Measurements from ENCODE around the gene CYB561A3. TPM values are rescaled to one million over a fixed set of nuclear protein-coding genes. Genes with fewer than 3 reads are reported as not detected.

Gene CYB561A3
- total RNA-seq, 1 experiment from 2014 or later = 96.9 TPM

DNA sequence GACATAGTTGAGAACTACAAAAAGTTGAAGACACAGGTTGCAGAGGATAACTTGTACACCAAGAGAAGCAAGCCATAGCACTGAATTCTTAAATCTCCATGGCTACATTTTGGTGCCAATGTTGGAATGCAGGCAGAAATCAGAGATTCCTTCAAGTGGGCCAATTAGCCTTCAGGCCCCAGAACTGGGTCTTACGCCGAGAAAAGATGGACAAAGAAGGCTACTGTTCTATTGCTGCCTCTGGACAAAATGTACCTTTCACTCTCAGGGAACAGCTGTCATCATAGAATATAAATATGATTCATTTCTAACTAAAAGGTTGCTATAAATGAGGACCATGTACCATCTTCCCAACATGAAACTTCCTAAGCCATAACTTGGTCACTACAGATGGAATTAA lies 44.4 kb upstream of the CYB561A3 start:
- no peak overlapping the region for H3K4me3 ChIP-seq
- ChIA-PET CTCF (no interaction called here), POLR2A (ENCODE audit: unreplicated experiment) (no interaction called here)
- no peak overlapping the region for H3K4me2 ChIP-seq
- H3F3A ChIP-seq (ENCODE audit: insufficient read depth, low read depth) = peaks cover 33% of the 10 kb centered on the region; the same call in 1 of the 2 replicates
- H3K9me3 ChIP-seq (ENCODE audit: insufficient read depth, low read depth) = no peaks in the 10 kb centered on the region
- H2AFZ ChIP-seq = no peak overlapping the region
- H3K79me2 ChIP-seq (ENCODE audit: low read depth) = no peaks in the 10 kb centered on the region
- TF ChIP-seq EZH2 (IDR thresholded peaks at IDR 0.05; ENCODE audit: low read depth) = no peak
- TF ChIP-seq, protein P1, sequence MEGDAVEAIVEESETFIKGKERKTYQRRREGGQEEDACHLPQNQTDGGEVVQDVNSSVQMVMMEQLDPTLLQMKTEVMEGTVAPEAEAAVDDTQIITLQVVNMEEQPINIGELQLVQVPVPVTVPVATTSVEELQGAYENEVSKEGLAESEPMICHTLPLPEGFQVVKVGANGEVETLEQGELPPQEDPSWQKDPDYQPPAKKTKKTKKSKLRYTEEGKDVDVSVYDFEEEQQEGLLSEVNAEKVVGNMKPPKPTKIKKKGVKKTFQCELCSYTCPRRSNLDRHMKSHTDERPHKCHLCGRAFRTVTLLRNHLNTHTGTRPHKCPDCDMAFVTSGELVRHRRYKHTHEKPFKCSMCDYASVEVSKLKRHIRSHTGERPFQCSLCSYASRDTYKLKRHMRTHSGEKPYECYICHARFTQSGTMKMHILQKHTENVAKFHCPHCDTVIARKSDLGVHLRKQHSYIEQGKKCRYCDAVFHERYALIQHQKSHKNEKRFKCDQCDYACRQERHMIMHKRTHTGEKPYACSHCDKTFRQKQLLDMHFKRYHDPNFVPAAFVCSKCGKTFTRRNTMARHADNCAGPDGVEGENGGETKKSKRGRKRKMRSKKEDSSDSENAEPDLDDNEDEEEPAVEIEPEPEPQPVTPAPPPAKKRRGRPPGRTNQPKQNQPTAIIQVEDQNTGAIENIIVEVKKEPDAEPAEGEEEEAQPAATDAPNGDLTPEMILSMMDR (conservative IDR thresholded peaks at IDR 0.05) = no peak
- peaks cover 13% of the 10 kb centered on the region; the same call in 1 of the 2 replicates for H4K20me1 ChIP-seq (ENCODE audit: insufficient read depth)
- no peaks in the 10 kb centered on the region for H3K4me1 ChIP-seq (replicated peaks; ENCODE audit: insufficient read depth)
- no peak for DNase-seq
- no peaks in the 10 kb centered on the region; the same call in 1 of the 2 replicates for H3K9me2 ChIP-seq (ENCODE audit: insufficient read depth)
- no peaks in the 10 kb centered on the region for H3K27me3 ChIP-seq (ENCODE audit: insufficient read depth, low read depth)
- no TSS peak for BruUV-seq (replicated peaks)
- intact Hi-C loops (cut with micrococcal nuclease; ENCODE audit: unreplicated experiment) = no loop called here
- H3K27ac ChIP-seq = no peak overlapping the region
- H3K36me3 ChIP-seq (ENCODE audit: low read depth) = peaks cover 74% of the 10 kb centered on the region

DNA sequence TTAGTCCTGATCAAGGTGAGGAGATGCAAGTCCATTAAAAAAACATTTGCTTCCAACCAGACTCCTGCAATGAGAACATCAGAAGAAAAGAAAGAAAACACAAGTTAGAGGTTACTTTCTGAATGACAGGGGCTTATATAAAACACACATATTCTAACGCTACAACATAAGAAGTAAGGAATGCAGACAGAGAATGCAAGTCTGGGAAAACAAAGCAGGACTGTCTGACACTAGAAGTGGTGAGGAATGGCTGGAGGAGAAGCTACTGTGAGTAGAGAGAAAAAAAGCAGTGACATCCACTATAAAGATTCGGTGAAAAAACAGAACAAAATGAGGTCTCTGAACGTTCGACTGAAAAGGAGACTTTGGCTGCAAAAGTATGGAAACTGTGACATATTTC lies 43.0 kb upstream of the CYB561A3 start:
- ChIA-PET CTCF (no interaction called here), POLR2A (ENCODE audit: unreplicated experiment) (no interaction called here)
- no TSS peak for BruUV-seq (replicated peaks)

DNA sequence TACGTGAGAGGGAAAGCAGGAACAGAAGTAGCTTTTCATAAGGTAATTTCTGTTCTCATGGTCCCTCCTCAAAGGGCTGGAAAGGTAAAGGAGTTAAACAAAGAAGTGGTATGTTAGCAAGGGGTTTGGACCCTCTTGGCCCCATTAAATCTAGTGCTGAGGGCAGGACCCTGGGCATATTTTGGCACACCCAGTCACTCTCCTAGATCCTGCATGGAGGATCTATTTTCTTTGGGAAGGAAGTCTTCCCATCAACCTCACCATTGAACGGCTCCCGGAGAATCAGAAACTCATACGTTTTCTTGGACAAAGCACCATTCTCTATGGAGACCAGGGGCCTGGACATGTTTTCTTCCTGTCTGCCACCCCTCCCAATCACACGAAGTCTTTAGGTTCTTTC lies 42.4 kb upstream of the CYB561A3 start:
- H3K4me3 ChIP-seq = no peak overlapping the region
- no peak for DNase-seq
- intact Hi-C loops (cut with micrococcal nuclease; ENCODE audit: unreplicated experiment) = no loop called here
- H3F3A ChIP-seq (ENCODE audit: insufficient read depth, low read depth) = peaks cover 40% of the 10 kb centered on the region
- no TSS peak for BruUV-seq (replicated peaks)
- H3K9me2 ChIP-seq (ENCODE audit: insufficient read depth) = no peaks in the 10 kb centered on the region; the same call in 1 of the 2 replicates
- H3K27ac ChIP-seq = no peak overlapping the region
- ChIA-PET POLR2A (ENCODE audit: unreplicated experiment) (no interaction called here), CTCF (interaction anchor here (0.7 kb wide), 1 partner anchor 373 kb away, joined by 3 read pairs; no protein-coding TSS in a partner anchor)
- H3K9me3 ChIP-seq (ENCODE audit: insufficient read depth, low read depth) = no peaks in the 10 kb centered on the region
- H3K4me2 ChIP-seq = no peak overlapping the region
- H4K20me1 ChIP-seq (ENCODE audit: insufficient read depth) = peaks cover 13% of the 10 kb centered on the region; the same call in 1 of the 2 replicates
- H3K36me3 ChIP-seq (ENCODE audit: low read depth) = peaks cover 60% of the 10 kb centered on the region
- H3K27me3 ChIP-seq (ENCODE audit: insufficient read depth, low read depth) = no peaks in the 10 kb centered on the region
- H2AFZ ChIP-seq = no peak overlapping the region
- no peaks in the 10 kb centered on the region for H3K79me2 ChIP-seq (ENCODE audit: low read depth)
- TF ChIP-seq EZH2 (IDR thresholded peaks at IDR 0.05; ENCODE audit: low read depth) = no peak
- TF ChIP-seq, protein P1 (conservative IDR thresholded peaks at IDR 0.05) = no peak
- no peaks in the 10 kb centered on the region for H3K4me1 ChIP-seq (replicated peaks; ENCODE audit: insufficient read depth)

More for the DNA sequence above, 43.0 kb upstream of the CYB561A3 start:
- no peak overlapping the region for H3K27ac ChIP-seq
- peaks cover 61% of the 10 kb centered on the region for H3K36me3 ChIP-seq (ENCODE audit: low read depth)
- no peak for DNase-seq
- H3K27me3 ChIP-seq (ENCODE audit: insufficient read depth, low read depth) = no peaks in the 10 kb centered on the region
- intact Hi-C loops (cut with micrococcal nuclease; ENCODE audit: unreplicated experiment) = no loop called here
- H3K9me3 ChIP-seq (ENCODE audit: insufficient read depth, low read depth) = no peaks in the 10 kb centered on the region
- peaks cover 13% of the 10 kb centered on the region; the same call in 1 of the 2 replicates for H4K20me1 ChIP-seq (ENCODE audit: insufficient read depth)
- H3K4me3 ChIP-seq = no peak overlapping the region
- H3K4me2 ChIP-seq = no peak overlapping the region
- H2AFZ ChIP-seq = no peak overlapping the region
- no peaks in the 10 kb centered on the region for H3K79me2 ChIP-seq (ENCODE audit: low read depth)
- no peaks in the 10 kb centered on the region; the same call in 1 of the 2 replicates for H3K9me2 ChIP-seq (ENCODE audit: insufficient read depth)
- no peaks in the 10 kb centered on the region for H3K4me1 ChIP-seq (replicated peaks; ENCODE audit: insufficient read depth)
- TF ChIP-seq, protein P1 (conservative IDR thresholded peaks at IDR 0.05) = no peak
- peaks cover 40% of the 10 kb centered on the region for H3F3A ChIP-seq (ENCODE audit: insufficient read depth, low read depth)

All from PC-9 (cell line).